NB4 (cell line): ENCODE data around the gene SDCBP2.

ENCODE experiments used
- POLR2A ChIP-seq: IDR thresholded peaks from 2 replicates; pipeline ENCODE4 v1.6.1; 2011; ENCODE audit warnings: mild to moderate bottlenecking; ENCODE audit not compliant: insufficient read length; ENCODE audit errors: extremely low read depth
- TF ChIP-seq, protein P1 (sequence below): IDR thresholded peaks from one replicate; pipeline ENCODE4 v1.5.1; 2012; ENCODE audit warnings: low read depth, low read length
- TF ChIP-seq, protein P2 (sequence below): IDR thresholded peaks from 2 replicates; pipeline ENCODE4 v1.6.1; 2011; ENCODE audit warnings: low read depth, low read length

DNA sequence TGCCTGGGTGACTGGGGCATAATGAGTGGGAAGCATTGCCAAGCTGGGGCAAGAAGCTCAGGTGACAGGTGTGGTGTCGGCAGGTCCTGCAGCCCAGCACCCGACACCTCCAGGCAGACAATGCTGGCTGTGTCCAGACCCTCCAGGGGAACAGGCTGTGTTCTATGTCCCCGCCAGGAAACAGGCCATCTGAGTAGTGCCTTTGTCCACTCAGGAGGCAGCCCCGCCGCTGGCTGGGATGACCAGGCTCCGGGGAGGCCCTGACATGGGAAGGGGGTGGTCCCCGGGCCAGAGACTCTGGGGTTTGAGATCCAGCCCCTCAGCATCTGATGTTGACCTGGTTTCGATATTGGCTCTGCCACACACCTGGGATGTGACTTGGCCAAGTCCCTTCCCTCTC lies 34.4 kb downstream of the SDCBP2 start:
- no peak for TF ChIP-seq POLR2A
- TF ChIP-seq, protein P1, sequence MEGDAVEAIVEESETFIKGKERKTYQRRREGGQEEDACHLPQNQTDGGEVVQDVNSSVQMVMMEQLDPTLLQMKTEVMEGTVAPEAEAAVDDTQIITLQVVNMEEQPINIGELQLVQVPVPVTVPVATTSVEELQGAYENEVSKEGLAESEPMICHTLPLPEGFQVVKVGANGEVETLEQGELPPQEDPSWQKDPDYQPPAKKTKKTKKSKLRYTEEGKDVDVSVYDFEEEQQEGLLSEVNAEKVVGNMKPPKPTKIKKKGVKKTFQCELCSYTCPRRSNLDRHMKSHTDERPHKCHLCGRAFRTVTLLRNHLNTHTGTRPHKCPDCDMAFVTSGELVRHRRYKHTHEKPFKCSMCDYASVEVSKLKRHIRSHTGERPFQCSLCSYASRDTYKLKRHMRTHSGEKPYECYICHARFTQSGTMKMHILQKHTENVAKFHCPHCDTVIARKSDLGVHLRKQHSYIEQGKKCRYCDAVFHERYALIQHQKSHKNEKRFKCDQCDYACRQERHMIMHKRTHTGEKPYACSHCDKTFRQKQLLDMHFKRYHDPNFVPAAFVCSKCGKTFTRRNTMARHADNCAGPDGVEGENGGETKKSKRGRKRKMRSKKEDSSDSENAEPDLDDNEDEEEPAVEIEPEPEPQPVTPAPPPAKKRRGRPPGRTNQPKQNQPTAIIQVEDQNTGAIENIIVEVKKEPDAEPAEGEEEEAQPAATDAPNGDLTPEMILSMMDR = no peak
- TF ChIP-seq, protein P2, sequence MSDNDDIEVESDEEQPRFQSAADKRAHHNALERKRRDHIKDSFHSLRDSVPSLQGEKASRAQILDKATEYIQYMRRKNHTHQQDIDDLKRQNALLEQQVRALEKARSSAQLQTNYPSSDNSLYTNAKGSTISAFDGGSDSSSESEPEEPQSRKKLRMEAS = no peak
